GM19452 (cell line): Measurements from ENCODE around the gene SCGB1D1.

Experiments
- ATAC-seq: cut with Tn5 transposase; IDR thresholded peaks from one replicate; pipeline ENCODE4 v1.9.1; 2021; ENCODE audit not compliant: unreplicated experiment

Gene SCGB1D1

DNA sequence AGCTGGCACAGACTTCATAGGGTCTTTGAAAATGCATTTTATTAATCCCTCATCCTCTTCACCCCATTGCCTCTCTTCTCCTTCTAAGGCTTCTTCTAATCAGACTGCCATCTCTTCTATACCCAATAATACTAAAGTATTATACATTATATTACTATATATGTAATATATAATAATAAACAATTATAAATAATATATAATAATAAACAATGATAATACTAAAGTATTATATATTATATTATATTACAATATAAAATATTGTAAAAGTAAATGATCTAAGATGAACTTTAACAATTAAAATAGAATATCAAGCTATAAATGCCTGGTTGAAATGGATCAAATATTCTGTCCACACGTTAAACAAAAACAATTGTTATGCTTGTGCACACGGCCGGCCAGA lies 31.5 kb downstream of the SCGB1D1 start:
- ATAC-seq = no peak

DNA sequence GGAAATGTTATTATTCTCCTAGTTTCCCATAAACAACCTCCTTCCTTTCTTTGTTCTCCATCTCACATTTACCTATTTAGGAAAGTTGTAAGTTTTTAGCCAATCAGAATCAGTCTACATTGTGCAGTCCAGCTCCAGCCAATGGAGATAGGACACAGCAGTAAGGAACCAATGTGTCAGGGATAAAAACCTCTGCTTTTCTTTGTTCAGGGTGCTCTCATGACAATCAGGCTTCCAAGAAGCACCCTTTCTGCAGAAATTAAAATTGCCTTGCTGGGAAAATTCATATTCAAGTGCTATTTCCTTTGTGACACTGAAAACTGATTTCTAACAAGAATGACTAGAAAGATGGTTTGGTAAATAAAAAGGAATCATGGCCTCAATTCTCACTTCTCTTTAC lies 33.1 kb downstream of the SCGB1D1 start:
- no peak for ATAC-seq

DNA sequence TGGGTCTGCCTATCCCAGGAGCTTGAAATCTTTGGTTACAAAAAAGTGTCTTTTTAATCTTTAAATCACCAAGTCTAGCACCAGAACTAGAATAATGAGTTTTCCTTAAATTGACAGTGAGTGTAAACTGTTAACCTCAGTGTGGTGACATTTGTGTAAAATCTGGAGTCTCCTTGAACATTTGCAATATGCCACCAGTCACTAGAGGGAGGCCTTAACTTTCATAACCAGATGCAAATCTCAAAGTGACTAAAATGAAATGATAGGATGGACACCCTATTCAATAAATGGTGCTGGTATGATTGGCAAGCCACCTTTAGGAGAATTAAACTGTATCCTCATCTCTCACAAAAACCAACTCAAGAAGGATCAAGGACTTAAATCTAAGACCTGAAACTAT lies 43.7 kb downstream of the SCGB1D1 start:
- ATAC-seq = no peak

DNA sequence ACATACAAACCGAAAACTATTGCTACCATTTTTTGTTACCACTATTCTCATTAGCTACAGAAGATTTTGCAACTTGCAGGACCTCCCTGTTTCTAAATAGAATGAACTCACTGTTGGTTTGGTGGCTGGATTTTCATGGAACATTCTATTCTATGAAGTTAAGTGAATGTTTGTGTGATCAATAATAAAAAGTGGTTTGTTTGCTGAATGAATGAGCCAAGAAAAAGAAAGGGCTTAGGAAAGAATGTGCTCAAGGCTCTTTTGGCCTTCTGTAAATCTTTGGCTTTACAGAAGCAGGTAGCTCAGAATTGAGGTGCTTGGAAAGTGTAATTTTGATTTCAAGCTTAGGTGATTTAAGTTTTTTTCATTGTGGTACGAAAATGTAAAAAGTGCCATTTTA lies 46.2 kb downstream of the SCGB1D1 start:
- no peak for ATAC-seq

DNA sequence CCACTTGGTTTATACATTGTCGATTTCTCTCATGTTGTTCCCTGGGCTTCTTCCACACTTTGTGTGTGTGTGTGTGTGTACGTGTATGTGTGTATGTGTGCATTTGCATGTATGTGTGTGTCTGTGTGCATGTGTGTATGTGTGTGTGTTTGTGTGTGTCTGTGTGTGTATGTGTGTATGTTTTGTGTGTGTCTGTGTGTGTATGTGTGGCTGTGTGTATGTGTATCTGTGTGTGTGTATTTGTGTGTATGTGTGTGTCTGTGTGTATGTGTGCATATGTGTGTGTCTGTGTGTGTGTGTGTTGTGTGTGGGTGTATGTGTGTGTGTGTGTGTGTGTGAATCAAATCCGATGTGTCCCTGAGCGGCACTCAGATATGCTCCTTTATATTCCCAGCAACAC lies 47.5 kb downstream of the SCGB1D1 start:
- ATAC-seq = no peak

DNA sequence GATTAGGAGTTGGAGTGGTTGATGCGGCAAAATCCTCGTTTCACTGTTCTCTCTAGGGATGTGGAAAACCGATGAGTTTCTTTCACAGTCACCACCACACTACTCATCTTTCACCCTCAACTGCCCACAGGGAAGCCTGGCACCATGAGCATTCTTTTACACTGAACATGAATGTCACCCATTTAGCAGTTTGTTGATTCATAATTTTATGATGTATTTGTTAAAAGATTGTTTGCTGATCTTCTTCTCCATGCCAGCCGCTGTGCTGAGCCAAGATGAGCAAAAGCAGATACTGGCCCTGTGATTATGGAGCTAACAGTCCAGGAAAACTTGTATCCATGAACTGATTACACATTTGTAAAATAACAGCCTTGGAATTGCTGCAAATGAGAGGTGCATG lies 48.1 kb downstream of the SCGB1D1 start:
- ATAC-seq = no peak

DNA sequence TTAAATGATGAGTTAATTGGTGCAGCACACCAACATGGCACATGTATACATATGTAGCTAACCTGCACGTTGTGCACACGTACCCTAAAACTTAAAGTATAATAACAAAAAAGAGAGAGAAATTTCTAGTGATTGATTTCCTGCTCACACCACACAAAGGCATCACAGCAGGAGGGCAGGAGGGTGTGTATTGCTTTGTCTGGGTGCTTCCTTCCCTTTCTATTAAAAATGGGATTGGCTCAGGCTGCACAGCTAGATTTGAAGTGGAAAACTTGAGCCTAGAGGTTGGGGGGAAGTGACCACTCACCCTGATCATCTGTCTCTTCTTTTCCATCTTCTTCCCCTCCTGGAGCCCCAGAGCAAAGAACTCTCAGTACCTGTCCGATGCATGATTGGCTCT lies 51.1 kb downstream of the SCGB1D1 start:
- no peak for ATAC-seq

DNA sequence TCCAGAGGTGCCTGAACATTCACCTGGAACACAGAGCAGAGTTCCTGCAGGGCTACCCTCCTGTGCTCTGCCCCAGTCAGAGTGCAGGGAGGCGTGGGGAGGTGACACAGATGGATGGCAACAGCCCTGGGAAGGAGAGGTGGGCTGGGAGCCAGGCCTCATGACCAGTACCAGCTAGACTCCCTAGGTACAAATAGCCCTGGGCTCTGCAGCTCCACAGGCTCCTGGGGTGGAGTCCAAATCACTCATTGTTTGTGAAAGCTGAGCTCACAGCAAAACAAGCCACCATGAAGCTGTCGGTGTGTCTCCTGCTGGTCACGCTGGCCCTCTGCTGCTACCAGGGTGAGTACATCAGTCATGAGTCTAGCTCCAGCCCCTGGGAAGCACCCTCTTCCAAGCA lies 52.0 kb downstream of the SCGB1D1 start, which contains the start of gene SCGB1D2:
Gene SCGB1D2 (plus strand): TSS at position 219 of the 400 bp plus-strand sequence. CDS start 69 bp downstream, at position 288.
- ATAC-seq = no peak
